Hepatocyte (in vitro differentiated cells): ENCODE results near the gene GASK1A.

Experiments
- CTCF ChIP-seq: fragments of 200-600 bp; sonication (generic); IDR thresholded peaks from 2 replicates; pipeline ENCODE4 v1.5.1; 2016; ENCODE audit warnings: antibody characterized with exemption, mild to moderate bottlenecking; ENCODE audit not compliant: poor library complexity
- EZH2phosphoT487 ChIP-seq: fragments of 200-600 bp; sonication (generic); IDR thresholded peaks from one replicate; pipeline ENCODE4 v1.6.1; 2018; ENCODE audit warnings: antibody characterized with exemption, mild to moderate bottlenecking, low read depth, moderate library complexity; ENCODE audit not compliant: unreplicated experiment, severe bottlenecking

GRCh38 chr3:43017004-43017403 lies 37.9 kb downstream of the GASK1A start:
- TF ChIP-seq CTCF (no peak), EZH2phosphoT487 (no peak)
